Liver (tissue), 9 donors: ENCODE data around the gene PLEKHA6. TPM values are rescaled to one million over a fixed set of nuclear protein-coding genes. Genes with fewer than 3 reads are reported as not detected.

Source experiments
- DNase-seq: peaks from one replicate; pipeline ENCODE4 v3.0.0-alpha.2; 2017; ENCODE audit warnings: low spot score
- H3K27ac ChIP-seq, 2 donors: one replicate each; pipeline ENCODE4 v1.7.0; 2013; ENCODE audit warnings: inconsistent platforms in 2 of 2, low read length in 2 of 2, control low read depth in 1 of 2, low read depth in 1 of 2, mild to moderate bottlenecking in 1 of 2
- H3K27me3 ChIP-seq, 4 donors: one replicate each; pipeline versions ENCODE4 v1.6.1 to v1.7.0; 2013; ENCODE audit warnings: low read length in 3 of 4, inconsistent platforms in 1 of 4, mild to moderate bottlenecking in 1 of 4, moderate library complexity in 1 of 4; ENCODE audit not compliant: control insufficient read depth in 4 of 4, insufficient read depth in 4 of 4
- H3K36me3 ChIP-seq, 4 donors: one replicate each; pipeline versions ENCODE4 v1.6.1 to v1.7.0; 2013; ENCODE audit warnings: low read length in 3 of 4, mild to moderate bottlenecking in 3 of 4, low read depth in 1 of 4, moderate library complexity in 1 of 4; ENCODE audit not compliant: control insufficient read depth in 4 of 4, insufficient read depth in 3 of 4
- H3K4me1 ChIP-seq, 4 donors: one replicate each; pipeline versions ENCODE4 v1.6.1 to v1.7.0; 2013; ENCODE audit warnings: low read length in 3 of 4, mild to moderate bottlenecking in 3 of 4, moderate library complexity in 1 of 4; ENCODE audit not compliant: control insufficient read depth in 4 of 4, insufficient read depth in 4 of 4
- H3K4me3 ChIP-seq, 3 donors: one replicate each; pipeline versions ENCODE4 v1.6.1 to v1.7.0; 2013; ENCODE audit warnings: low read length in 3 of 3, control low read depth in 1 of 3, low read depth in 1 of 3, mild to moderate bottlenecking in 1 of 3
- H3K9ac ChIP-seq, 2 donors: one replicate each; pipeline ENCODE4 v1.7.0; 2013; ENCODE audit warnings: low read length in 2 of 2, mild to moderate bottlenecking in 2 of 2, moderate library complexity in 2 of 2, control low read depth in 1 of 2, low read depth in 1 of 2
- H3K9me3 ChIP-seq, 4 donors: one replicate each; pipeline versions ENCODE4 v1.6.1 to v1.7.0; 2013; ENCODE audit warnings: low read length in 3 of 4; ENCODE audit not compliant: control insufficient read depth in 4 of 4
- ATF3 ChIP-seq: IDR thresholded peaks from 2 replicates; pipeline ENCODE4 v1.6.1; 2016; ENCODE audit warnings: antibody characterized with exemption
- CTCF ChIP-seq: fragments of 150-350 bp; IDR thresholded peaks from 2 replicates; pipeline ENCODE4 v1.5.1; 2017; ENCODE audit warnings: improper control_type of control experiment, low read depth, low read length; ENCODE audit not compliant: missing input control
- EGR1 ChIP-seq, 2 donors: IDR thresholded peaks; 2 replicates each; pipeline ENCODE4 v1.6.1; 2016 to 2018; ENCODE audit warnings: antibody characterized with exemption in 2 of 2, low read depth in 2 of 2
- FOXA1 ChIP-seq: IDR thresholded peaks from 2 replicates; pipeline ENCODE4 v1.6.1; 2016; ENCODE audit warnings: antibody characterized with exemption
- FOXA2 ChIP-seq: IDR thresholded peaks from 2 replicates; pipeline ENCODE4 v1.6.1; 2016; ENCODE audit warnings: antibody characterized with exemption
- GABPA ChIP-seq, 2 donors: IDR thresholded peaks in 1 of 2; conservative IDR thresholded peaks in 1 of 2; 2 replicates each; pipeline ENCODE4 v1.6.1; 2016; ENCODE audit warnings: antibody characterized with exemption in 2 of 2, mild to moderate bottlenecking in 1 of 2, moderate library complexity in 1 of 2
- HNF4A ChIP-seq, 2 donors: conservative IDR thresholded peaks; 2 replicates each; pipeline ENCODE4 v1.6.1; 2016; ENCODE audit warnings: antibody characterized with exemption in 2 of 2, mild to moderate bottlenecking in 2 of 2
- HNF4G ChIP-seq: IDR thresholded peaks from 2 replicates; pipeline ENCODE4 v1.6.1; 2016; ENCODE audit warnings: antibody characterized with exemption
- JUND ChIP-seq, 2 donors: IDR thresholded peaks; 2 replicates each; pipeline ENCODE4 v1.6.1; 2016; ENCODE audit warnings: antibody characterized with exemption in 2 of 2
- MAX ChIP-seq: IDR thresholded peaks from 2 replicates; pipeline ENCODE4 v1.6.1; 2016; ENCODE audit warnings: antibody characterized with exemption
- NR2F2 ChIP-seq: IDR thresholded peaks from 2 replicates; pipeline ENCODE4 v1.6.1; 2016; ENCODE audit warnings: antibody characterized with exemption
- RAD21 ChIP-seq, 2 donors: IDR thresholded peaks; 2 replicates each; pipeline ENCODE4 v1.6.1; 2016; ENCODE audit warnings: antibody characterized with exemption in 2 of 2, mild to moderate bottlenecking in 2 of 2
- REST ChIP-seq: IDR thresholded peaks from 2 replicates; pipeline ENCODE4 v1.6.1; 2016; ENCODE audit warnings: antibody characterized with exemption, mild to moderate bottlenecking
- RXRA ChIP-seq, 2 donors: IDR thresholded peaks; 2 replicates each; pipeline ENCODE4 v1.6.1; 2017 to 2018; ENCODE audit warnings: antibody characterized with exemption in 2 of 2, mild to moderate bottlenecking in 1 of 2
- SP1 ChIP-seq: IDR thresholded peaks from 2 replicates; pipeline ENCODE4 v1.6.1; 2018; ENCODE audit warnings: antibody characterized with exemption, mild to moderate bottlenecking
- TAF1 ChIP-seq: conservative IDR thresholded peaks from 2 replicates; pipeline ENCODE4 v1.6.1; 2016; ENCODE audit warnings: antibody characterized with exemption, mild to moderate bottlenecking
- YY1 ChIP-seq: IDR thresholded peaks from 2 replicates; pipeline ENCODE4 v1.6.1; 2016; ENCODE audit warnings: antibody characterized with exemption, mild to moderate bottlenecking
- ZBTB33 ChIP-seq: IDR thresholded peaks from 2 replicates; pipeline ENCODE4 v1.6.1; 2016; ENCODE audit warnings: antibody characterized with exemption
- WGBS: extraction: QIAGEN DNeasy Blood & Tissue Kit; methylation state at CpG from one replicate; pipeline ENCODE4 v1.1.7; 2013; 5-methylcytosine and 5-hydroxymethylcytosine counted together
- polyA plus RNA-seq, 2 donors: library from polyadenylated mRNA; stranded (reverse) in 1 of 2; unstranded in 1 of 2; fragments of 200-250 nt in 1 of 2; fragments of >200 nt in 1 of 2; fragmentation: Nextera tagmentation in 1 of 2; extraction: Ambion mirVana in 1 of 2; gene quantifications; one replicate each; pipeline versions ENCODE4 v1.2.1 to v1.2.3, GENCODE V29; 2013 to 2015
- total RNA-seq, 2 donors: library from RNA; depleted of rRNA; stranded (reverse); fragments of >200 nt; gene quantifications; one replicate each; pipeline ENCODE4 v1.2.3, GENCODE V29; 2014
- donor health status: healthy.
- donor health status: healthy.
- donor health status: healthy.
- donor health status: healthy.
- donor health status: healthy.

Gene PLEKHA6
- total and polyA plus RNA-seq, 4 donors: 5.3 to 12.8 (median 7.6) TPM

GRCh38 chr1:204274446-204274845, 85.3 kb downstream of the PLEKHA6 start:
- Histone ChIP-seq H3K4me3 (no peak overlapping the region), H3K9ac (no peak overlapping the region), H3K36me3 (peaks cover 9 to 46% (median 26%) of the 10 kb centered on the region in 4 donors), H3K27me3 (no peaks in the 10 kb centered on the region), H3K4me1 (peaks cover 3 to 32% (median 25%) of the 10 kb centered on the region in 4 donors), H3K9me3 (no peaks in the 10 kb centered on the region), H3K27ac (no peak overlapping the region)
- 90% methylated on average over 2 of the region's 2 CpGs for WGBS
- no peak for DNase-seq
- TF ChIP-seq RAD21 (IDR thresholded peaks at IDR 0.05): no peak
- no peak for TF ChIP-seq YY1
- TF ChIP-seq MAX: no peak
- no peak for TF ChIP-seq FOXA1
- TF ChIP-seq FOXA2: no peak
- TF ChIP-seq JUND (IDR thresholded peaks at IDR 0.05): no peak
- TF ChIP-seq GABPA (IDR thresholded peaks at IDR 0.05 in 1 of 2, conservative IDR thresholded peaks at IDR 0.05 in 1 of 2): no peak
- no peak for TF ChIP-seq RXRA (IDR thresholded peaks at IDR 0.05)
- TF ChIP-seq HNF4A (conservative IDR thresholded peaks at IDR 0.05): no peak
- no peak for TF ChIP-seq TAF1
- no peak for TF ChIP-seq NR2F2
- TF ChIP-seq ZBTB33: no peak
- no peak for TF ChIP-seq EGR1 (IDR thresholded peaks at IDR 0.05; ENCODE audit: low read depth in 2 of 2)

GRCh38 chr1:204272505-204272904, 87.2 kb downstream of the PLEKHA6 start:
- Histone ChIP-seq H3K36me3 (peaks cover 9 to 46% (median 27%) of the 10 kb centered on the region in 4 donors), H3K4me1 (peaks cover 6 to 27% (median 22%) of the 10 kb centered on the region in 4 donors), H3K27ac (no peak overlapping the region), H3K9me3 (no peaks in the 10 kb centered on the region), H3K4me3 (no peak overlapping the region), H3K27me3 (no peaks in the 10 kb centered on the region), H3K9ac (no peak overlapping the region)
- DNase-seq: no peak
- TF ChIP-seq HNF4G (no peak), MAX (no peak), FOXA2 (no peak), ATF3 (no peak), EGR1 (IDR thresholded peaks at IDR 0.05; ENCODE audit: low read depth in 2 of 2) (no peak), SP1 (no peak), ZBTB33 (no peak), RXRA (IDR thresholded peaks at IDR 0.05) (no peak), REST (no peak), CTCF (no peak), NR2F2 (no peak), YY1 (no peak), HNF4A (conservative IDR thresholded peaks at IDR 0.05) (no peak)
- WGBS: 68% methylated on average over 1 of the region's 1 CpG
